CD4-positive, alpha-beta T cell treated with Interferon alpha-2 for 1 hour (primary cell): ENCODE results near the gene INO80E.
A peak's percentile ranks its signal among the peaks of the same experiment; 100 is the strongest.
"Not testable (repeated sequence)": the region's sequence is repeated elsewhere in the genome, so short reads cannot be mapped to it uniquely, and the experiment has no call there.

Source experiments
- DNase-seq, 2 donors: peaks; one replicate each; pipeline ENCODE4 v3.0.0-alpha.2; 2020 to 2022

INO80E gene

GRCh38 chr16:30010844-30011713 lies 15.0 kb downstream of the INO80E start, which contains the start of gene DOC2A:
Gene DOC2A (minus strand): TSS chr16:30011027. CDS start chr16:30010222, 805 bp downstream.
- DNase-seq: peak in 1 of 2 donors; percentile 37

- DNase-seq: no peak
Measured at GRCh38 chr16:30011714-30012504, 15.9 kb downstream of the INO80E start.

GRCh38 chr16:30012598-30012997 lies 16.6 kb downstream of the INO80E start:
- DNase-seq: not testable (repeated sequence)

- DNase-seq: not testable (repeated sequence)
Measured at GRCh38 chr16:30015450-30015849, 19.4 kb downstream of the INO80E start.

- DNase-seq: no peak
Measured at GRCh38 chr16:30016555-30017276, 20.7 kb downstream of the INO80E start.

GRCh38 chr16:30017277-30017656 lies 21.2 kb downstream of the INO80E start:
- no peak for DNase-seq

- not testable (repeated sequence) for DNase-seq
Measured at GRCh38 chr16:30017937-30018336, 21.9 kb downstream of the INO80E start.

GRCh38 chr16:30018731-30019158 lies 22.7 kb downstream of the INO80E start:
- DNase-seq: no peak

- DNase-seq: no peak
Measured at GRCh38 chr16:30022887-30023286, 26.8 kb downstream of the INO80E start, which contains the start of gene C16orf92. Gene C16orf92 (plus strand): TSS chr16:30023198. CDS start chr16:30023341, 143 bp downstream.

GRCh38 chr16:30023586-30023985 lies 27.5 kb downstream of the INO80E start:
- DNase-seq: no peak

GRCh38 chr16:30024451-30024850 lies 28.4 kb downstream of the INO80E start:
- DNase-seq: no peak

- DNase-seq: no peak
Measured at GRCh38 chr16:30025156-30025555, 29.1 kb downstream of the INO80E start.

GRCh38 chr16:30025574-30025973 lies 29.5 kb downstream of the INO80E start:
- DNase-seq: no peak

GRCh38 chr16:30026449-30026848 lies 30.4 kb downstream of the INO80E start:
- no peak for DNase-seq

GRCh38 chr16:30027588-30028437 lies 31.8 kb downstream of the INO80E start:
- DNase-seq: no peak

GRCh38 chr16:30028438-30029076 lies 32.5 kb downstream of the INO80E start:
- no peak for DNase-seq

GRCh38 chr16:30030011-30030685 lies 34.1 kb downstream of the INO80E start:
- DNase-seq: no peak

GRCh38 chr16:30030841-30031413 lies 34.9 kb downstream of the INO80E start, which contains the start of gene TLCD3B:
Gene TLCD3B (minus strand): TSS chr16:30031271. CDS start chr16:30030527, 744 bp downstream.
- no peak for DNase-seq

- DNase-seq: no peak
Measured at GRCh38 chr16:30031477-30031918, 35.5 kb downstream of the INO80E start.
